BLaER1 treated with 17β-estradiol and CSF1 and Interleukin-3, amounts not matched to agents 10 nM and 100 nM (cell line): Measurements from ENCODE around the gene CHL1.

Experiments used
- H3K27ac ChIP-seq, 11 experiments: shearing (Covaris generic); formaldehyde crosslinking; 2 replicates each; pipeline ENCODE4 v1.8.1; 2022
- H3K27me3 ChIP-seq, 11 experiments: shearing (Covaris generic); formaldehyde crosslinking; 2 replicates each; pipeline ENCODE4 v1.8.1; 2022
- H3K36me3 ChIP-seq, 11 experiments: shearing (Covaris generic); formaldehyde crosslinking; 2 replicates each; pipeline ENCODE4 v1.8.1; 2022
- H3K4me1 ChIP-seq, 10 experiments: shearing (Covaris generic); formaldehyde crosslinking; 2 replicates each; pipeline ENCODE4 v1.8.1; 2022
- H3K4me2 ChIP-seq, 11 experiments: shearing (Covaris generic); formaldehyde crosslinking; 2 replicates each; pipeline ENCODE4 v1.8.1; 2022
- H3K4me3 ChIP-seq, 10 experiments: shearing (Covaris generic); formaldehyde crosslinking; 2 replicates each; pipeline ENCODE4 v1.8.1; 2022
- H3K9ac ChIP-seq, 11 experiments: shearing (Covaris generic); formaldehyde crosslinking; 2 replicates each; pipeline ENCODE4 v1.8.1; 2022
- H3K9me3 ChIP-seq, 11 experiments: shearing (Covaris generic); formaldehyde crosslinking; replicated peaks in 1 of 11; 2 replicates each; pipeline ENCODE4 v1.8.1; 2022
- H4K20me1 ChIP-seq, 11 experiments: shearing (Covaris generic); formaldehyde crosslinking; 2 replicates each; pipeline ENCODE4 v1.8.1; 2022
- Cebpa-rat ChIP-seq, 11 experiments: shearing (Covaris generic); IDR thresholded peaks; 2 replicates each; pipeline ENCODE4 v1.8.1; 2022

CHL1 gene, protein sequence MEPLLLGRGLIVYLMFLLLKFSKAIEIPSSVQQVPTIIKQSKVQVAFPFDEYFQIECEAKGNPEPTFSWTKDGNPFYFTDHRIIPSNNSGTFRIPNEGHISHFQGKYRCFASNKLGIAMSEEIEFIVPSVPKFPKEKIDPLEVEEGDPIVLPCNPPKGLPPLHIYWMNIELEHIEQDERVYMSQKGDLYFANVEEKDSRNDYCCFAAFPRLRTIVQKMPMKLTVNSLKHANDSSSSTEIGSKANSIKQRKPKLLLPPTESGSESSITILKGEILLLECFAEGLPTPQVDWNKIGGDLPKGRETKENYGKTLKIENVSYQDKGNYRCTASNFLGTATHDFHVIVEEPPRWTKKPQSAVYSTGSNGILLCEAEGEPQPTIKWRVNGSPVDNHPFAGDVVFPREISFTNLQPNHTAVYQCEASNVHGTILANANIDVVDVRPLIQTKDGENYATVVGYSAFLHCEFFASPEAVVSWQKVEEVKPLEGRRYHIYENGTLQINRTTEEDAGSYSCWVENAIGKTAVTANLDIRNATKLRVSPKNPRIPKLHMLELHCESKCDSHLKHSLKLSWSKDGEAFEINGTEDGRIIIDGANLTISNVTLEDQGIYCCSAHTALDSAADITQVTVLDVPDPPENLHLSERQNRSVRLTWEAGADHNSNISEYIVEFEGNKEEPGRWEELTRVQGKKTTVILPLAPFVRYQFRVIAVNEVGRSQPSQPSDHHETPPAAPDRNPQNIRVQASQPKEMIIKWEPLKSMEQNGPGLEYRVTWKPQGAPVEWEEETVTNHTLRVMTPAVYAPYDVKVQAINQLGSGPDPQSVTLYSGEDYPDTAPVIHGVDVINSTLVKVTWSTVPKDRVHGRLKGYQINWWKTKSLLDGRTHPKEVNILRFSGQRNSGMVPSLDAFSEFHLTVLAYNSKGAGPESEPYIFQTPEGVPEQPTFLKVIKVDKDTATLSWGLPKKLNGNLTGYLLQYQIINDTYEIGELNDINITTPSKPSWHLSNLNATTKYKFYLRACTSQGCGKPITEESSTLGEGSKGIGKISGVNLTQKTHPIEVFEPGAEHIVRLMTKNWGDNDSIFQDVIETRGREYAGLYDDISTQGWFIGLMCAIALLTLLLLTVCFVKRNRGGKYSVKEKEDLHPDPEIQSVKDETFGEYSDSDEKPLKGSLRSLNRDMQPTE (N-terminal part only)

DNA sequence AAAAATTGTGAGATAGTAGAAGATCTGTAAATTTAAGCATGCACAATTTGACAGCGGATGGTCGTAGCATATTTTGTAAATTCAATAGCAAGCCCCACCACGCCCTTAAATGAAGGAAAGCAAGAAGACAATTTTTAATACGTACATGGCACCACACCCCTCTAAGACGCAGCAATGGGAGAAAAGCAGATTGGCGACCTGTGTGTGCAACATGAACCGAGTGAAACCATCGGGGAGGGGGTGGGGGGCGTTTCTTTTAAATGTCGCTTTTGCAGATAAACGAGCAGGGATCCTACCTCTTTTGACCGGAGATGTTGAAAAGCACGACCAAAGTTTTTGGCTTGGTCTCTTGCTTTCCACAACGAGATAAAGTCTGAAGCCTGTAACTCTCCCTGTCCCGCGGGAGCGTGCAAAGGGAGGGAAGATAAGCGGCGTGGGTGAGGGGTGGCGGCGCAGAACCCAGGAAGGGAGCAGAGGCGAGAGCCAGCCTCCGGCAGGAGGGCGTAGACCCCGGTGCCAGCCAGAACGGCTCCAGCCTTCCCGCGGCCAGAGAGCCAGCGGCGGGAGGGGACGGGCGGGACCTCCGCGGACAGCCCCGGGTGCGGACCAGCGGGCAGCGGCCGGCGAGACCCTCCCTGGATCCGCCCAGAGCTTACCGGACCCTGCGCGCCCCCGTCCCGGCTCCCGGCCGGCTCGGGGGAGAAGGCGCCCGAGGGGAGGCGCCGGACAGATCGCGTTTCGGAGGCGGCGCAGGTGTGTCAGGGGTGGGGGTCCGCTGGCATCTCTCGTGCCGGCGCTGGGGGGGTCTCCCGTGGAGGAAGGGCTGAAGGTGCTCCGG lies at the start of gene CHL1:
Gene CHL1 (plus strand): TSS at position 453 of the 838 bp plus-strand sequence. CDS start 123,014 bp downstream, outside the sequence.
- no peak for TF ChIP-seq Cebpa-rat (IDR thresholded peaks at IDR 0.05)
- Histone ChIP-seq H3K4me3 (peak within 1 kb of the TSS; percentile 50 to 70 (median 59)), H3K4me1 (peaks cover 0 to 12% (median 10%) of the 10 kb centered on the region in 10 experiments; a peak in 13 of 20 replicates), H3K9ac (peak within 1 kb of the TSS in 7 of 11 experiments; percentile 11 to 46 (median 26); a peak in 7 of 22 replicates), H3K9me3 (peaks cover 0 to 26% (median 18%) of the 10 kb centered on the region in 11 experiments; a peak in 18 of 22 replicates), H3K36me3 (no peaks in the 10 kb centered on the region), H3K4me2 (peak within 1 kb of the TSS; percentile 75 to 94 (median 88)), H3K27ac (no peak within 1 kb of the TSS), H4K20me1 (peaks cover 0 to 4% (median 0%) of the 10 kb centered on the region in 11 experiments; a peak in 1 of 22 replicates), H3K27me3 (peaks cover 46 to 66% (median 61%) of the 10 kb centered on the region in 11 experiments)

DNA sequence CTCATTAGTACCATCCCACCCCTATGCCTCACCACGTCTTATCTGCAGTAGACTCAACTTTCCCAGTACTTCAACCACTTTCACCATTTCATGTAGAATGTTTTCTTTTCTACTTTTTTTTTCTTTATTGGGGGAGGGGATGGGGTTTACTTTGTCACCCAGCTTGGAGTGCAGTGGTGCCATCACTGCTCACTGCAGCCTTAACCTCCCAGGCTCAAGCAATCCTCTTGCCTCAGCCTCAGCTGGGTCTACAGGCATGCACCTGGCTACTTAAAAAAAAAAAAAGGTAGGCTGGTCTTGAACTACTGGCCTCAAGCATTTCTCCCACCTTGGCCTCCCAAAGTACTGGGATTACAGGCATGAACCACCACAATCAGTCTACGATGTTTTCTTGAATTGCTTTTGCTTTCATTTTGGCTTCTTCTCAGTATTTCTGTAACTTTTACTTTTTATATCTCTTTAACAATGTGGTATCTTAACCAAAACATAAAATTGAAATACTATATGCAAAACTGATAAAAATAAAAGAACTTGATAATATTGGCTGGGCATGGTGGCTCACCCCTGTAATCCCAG lies 44.9 kb upstream of the CHL1 start:
- H3K36me3 ChIP-seq, result no peaks in the 10 kb centered on the region
- no peaks in the 10 kb centered on the region for H4K20me1 ChIP-seq
- no peaks in the 10 kb centered on the region for H3K4me1 ChIP-seq
- H3K9me3 ChIP-seq, result no peaks in the 10 kb centered on the region
- no peak overlapping the region for H3K27ac ChIP-seq
- TF ChIP-seq Cebpa-rat (IDR thresholded peaks at IDR 0.05), result no peak
- no peaks in the 10 kb centered on the region for H3K27me3 ChIP-seq
- no peak overlapping the region for H3K4me2 ChIP-seq
- no peak overlapping the region for H3K9ac ChIP-seq
- no peak overlapping the region for H3K4me3 ChIP-seq

DNA sequence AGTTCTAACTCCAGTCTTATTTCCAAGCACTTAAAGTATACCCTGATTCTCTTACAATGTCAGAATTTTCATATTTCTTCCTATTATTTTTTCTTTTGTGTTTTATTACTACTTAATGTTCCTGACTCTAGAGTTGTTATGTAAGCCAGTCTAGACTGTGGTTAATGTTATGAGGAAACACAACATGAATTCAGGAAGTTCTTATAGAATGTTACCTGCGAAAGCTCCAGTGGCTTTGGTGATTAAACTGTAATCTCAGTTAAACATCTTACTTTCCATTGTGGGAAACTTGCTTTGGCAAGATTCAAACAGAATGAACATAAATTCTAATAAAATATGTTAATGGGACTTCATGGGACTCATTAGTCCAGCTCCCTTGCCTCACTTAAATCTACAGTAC lies 36.6 kb upstream of the CHL1 start:
- Histone ChIP-seq H3K4me2 (no peak overlapping the region), H3K36me3 (no peaks in the 10 kb centered on the region), H3K27me3 (no peaks in the 10 kb centered on the region), H3K4me1 (no peaks in the 10 kb centered on the region), H3K9ac (no peak overlapping the region), H3K27ac (no peak overlapping the region), H3K9me3 (no peaks in the 10 kb centered on the region), H3K4me3 (no peak overlapping the region), H4K20me1 (no peaks in the 10 kb centered on the region)
- TF ChIP-seq Cebpa-rat (IDR thresholded peaks at IDR 0.05), result no peak

DNA sequence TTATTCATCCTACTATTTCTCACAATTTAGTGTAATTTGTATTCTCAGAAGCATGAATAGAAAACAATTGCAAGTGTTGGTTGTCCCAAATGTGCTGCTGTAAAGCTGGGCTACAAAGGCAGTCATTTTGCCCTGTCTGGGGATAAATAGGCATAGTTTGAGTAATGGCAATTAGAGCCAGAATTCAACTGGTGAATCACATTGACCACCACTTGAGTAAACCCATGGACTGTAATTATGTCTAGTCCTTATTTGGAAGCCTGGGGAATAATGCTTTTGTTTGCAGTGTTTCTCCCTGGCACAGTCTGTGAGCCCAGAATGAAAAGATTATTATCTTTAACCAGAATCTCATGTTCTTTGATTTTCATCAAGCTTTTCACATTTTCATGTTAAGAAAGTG lies 30.5 kb upstream of the CHL1 start:
- H3K27me3 ChIP-seq, result no peaks in the 10 kb centered on the region
- H3K4me2 ChIP-seq, result no peak overlapping the region
- no peak overlapping the region for H3K4me3 ChIP-seq
- H4K20me1 ChIP-seq, result no peaks in the 10 kb centered on the region
- no peaks in the 10 kb centered on the region for H3K4me1 ChIP-seq
- no peaks in the 10 kb centered on the region for H3K36me3 ChIP-seq
- no peaks in the 10 kb centered on the region for H3K9me3 ChIP-seq
- TF ChIP-seq Cebpa-rat (IDR thresholded peaks at IDR 0.05), result no peak
- H3K27ac ChIP-seq, result no peak overlapping the region
- no peak overlapping the region for H3K9ac ChIP-seq

DNA sequence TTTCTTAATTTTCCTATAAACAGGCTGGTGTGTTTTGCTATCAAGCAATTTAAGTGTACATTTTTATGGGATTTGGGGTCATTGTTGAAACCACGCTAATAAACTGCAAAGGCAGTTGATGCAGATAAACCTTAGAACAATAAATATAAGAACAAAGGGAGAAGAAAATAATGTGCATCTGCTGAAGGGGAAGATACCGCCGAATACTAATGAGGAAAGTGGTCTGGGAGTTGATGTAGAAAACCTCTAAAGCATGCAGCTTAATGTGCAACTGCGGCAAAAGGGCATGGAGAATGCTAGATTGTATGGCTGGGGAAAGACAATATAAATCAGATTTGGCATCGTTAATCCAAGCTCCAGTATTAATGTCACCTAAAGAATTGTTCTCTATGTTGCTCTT lies 29.8 kb upstream of the CHL1 start:
- H3K27ac ChIP-seq, result no peak overlapping the region
- no peak overlapping the region for H3K4me2 ChIP-seq
- H4K20me1 ChIP-seq, result no peaks in the 10 kb centered on the region
- no peak for TF ChIP-seq Cebpa-rat (IDR thresholded peaks at IDR 0.05)
- no peak overlapping the region for H3K4me3 ChIP-seq
- no peaks in the 10 kb centered on the region for H3K9me3 ChIP-seq
- no peaks in the 10 kb centered on the region for H3K27me3 ChIP-seq
- H3K4me1 ChIP-seq, result no peaks in the 10 kb centered on the region
- H3K9ac ChIP-seq, result no peak overlapping the region
- no peaks in the 10 kb centered on the region for H3K36me3 ChIP-seq

DNA sequence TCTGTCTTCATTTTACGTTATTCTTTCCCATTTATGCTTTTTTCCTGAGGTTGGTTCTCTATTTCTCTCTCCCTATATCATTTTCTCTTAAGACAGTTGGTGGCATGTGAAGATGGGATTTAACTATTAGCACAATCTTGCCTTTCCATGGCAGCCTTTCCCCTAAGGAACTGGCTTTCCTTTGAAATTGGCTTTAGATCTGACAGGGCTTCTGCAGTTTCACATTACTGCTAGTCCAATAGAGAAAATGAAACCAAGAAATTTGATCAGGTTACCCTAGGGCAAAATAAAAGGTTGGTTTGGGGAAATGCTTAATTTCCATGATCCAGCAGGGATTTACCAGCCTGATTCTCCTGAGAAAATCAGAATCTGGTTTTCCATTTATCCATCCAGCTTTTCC lies 22.7 kb upstream of the CHL1 start:
- no peaks in the 10 kb centered on the region for H3K27me3 ChIP-seq
- H3K4me1 ChIP-seq, result no peaks in the 10 kb centered on the region
- H3K27ac ChIP-seq, result no peak overlapping the region
- H3K9me3 ChIP-seq, result no peaks in the 10 kb centered on the region
- no peak overlapping the region for H3K4me2 ChIP-seq
- TF ChIP-seq Cebpa-rat (IDR thresholded peaks at IDR 0.05), result no peak
- H3K4me3 ChIP-seq, result no peak overlapping the region
- H3K9ac ChIP-seq, result no peak overlapping the region
- no peaks in the 10 kb centered on the region for H4K20me1 ChIP-seq
- H3K36me3 ChIP-seq, result no peaks in the 10 kb centered on the region

DNA sequence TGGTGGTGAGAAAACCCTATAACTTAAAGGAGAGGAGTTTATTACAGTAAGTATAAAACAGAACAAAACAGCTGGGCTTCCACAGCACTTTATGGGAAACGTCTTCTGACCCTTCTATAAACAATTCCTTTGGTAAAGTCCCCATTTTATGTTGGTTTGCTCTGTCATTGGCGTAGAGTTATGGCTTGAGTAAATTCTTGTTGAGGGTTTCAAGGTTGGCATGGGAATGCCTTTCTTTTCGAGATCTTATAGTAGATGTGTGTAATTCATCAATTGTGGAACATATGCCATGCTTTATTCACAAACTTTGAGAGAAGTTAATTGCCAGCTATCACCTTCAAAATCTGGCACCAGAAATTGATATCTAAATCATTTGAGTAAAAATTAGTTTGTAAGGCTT lies 11.6 kb upstream of the CHL1 start:
- Histone ChIP-seq H3K36me3 (no peaks in the 10 kb centered on the region), H3K27me3 (no peaks in the 10 kb centered on the region), H3K27ac (no peak overlapping the region), H3K4me3 (no peak overlapping the region), H3K4me1 (no peaks in the 10 kb centered on the region), H4K20me1 (no peaks in the 10 kb centered on the region), H3K9me3 (no peaks in the 10 kb centered on the region; a peak in 1 of 22 replicates), H3K4me2 (no peak overlapping the region), H3K9ac (no peak overlapping the region)
- TF ChIP-seq Cebpa-rat (IDR thresholded peaks at IDR 0.05), result no peak
